Activated T-helper 9 cell treated with anti-CD3 and anti-CD28 coated beads, Interleukin-2, amount 50 U/mL, for 16 hours (primary cell): ENCODE results near the gene TPP1.

ENCODE experiments used
- DNase-seq: peaks from one replicate; pipeline ENCODE4 v3.0.0-alpha.2; 2020; ENCODE audit warnings: low read depth

The TPP1 gene

DNA sequence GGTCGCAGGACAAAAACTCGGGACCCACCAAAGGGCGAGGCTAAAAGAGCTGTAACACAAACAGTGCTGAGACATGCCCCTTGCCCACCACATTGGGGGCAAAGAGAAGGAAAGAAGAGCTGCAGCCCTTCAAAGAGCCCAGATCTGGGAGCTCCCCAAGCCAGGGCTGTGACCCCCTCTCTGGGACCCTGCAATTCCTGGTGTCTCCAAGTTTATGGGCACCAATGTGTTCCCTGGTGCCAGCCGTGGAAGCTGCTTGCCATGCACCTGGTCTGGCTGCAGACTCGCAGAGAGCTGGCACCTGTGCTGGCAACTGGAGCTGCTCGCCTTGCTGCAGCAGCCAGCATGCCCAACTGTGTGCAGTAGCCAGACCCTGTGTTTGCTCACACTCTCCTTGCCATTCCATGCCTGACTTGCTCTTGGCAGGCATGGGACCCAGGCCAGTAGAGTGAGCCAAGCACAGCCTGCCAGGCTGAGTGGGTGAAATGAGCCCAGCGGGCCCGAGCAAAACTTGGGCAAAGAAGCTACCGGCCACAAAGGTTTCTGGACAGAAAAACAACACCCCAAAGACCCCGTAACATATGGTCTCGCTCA is 31.8 kb downstream of the TPP1 start:
- no peak for DNase-seq

DNA sequence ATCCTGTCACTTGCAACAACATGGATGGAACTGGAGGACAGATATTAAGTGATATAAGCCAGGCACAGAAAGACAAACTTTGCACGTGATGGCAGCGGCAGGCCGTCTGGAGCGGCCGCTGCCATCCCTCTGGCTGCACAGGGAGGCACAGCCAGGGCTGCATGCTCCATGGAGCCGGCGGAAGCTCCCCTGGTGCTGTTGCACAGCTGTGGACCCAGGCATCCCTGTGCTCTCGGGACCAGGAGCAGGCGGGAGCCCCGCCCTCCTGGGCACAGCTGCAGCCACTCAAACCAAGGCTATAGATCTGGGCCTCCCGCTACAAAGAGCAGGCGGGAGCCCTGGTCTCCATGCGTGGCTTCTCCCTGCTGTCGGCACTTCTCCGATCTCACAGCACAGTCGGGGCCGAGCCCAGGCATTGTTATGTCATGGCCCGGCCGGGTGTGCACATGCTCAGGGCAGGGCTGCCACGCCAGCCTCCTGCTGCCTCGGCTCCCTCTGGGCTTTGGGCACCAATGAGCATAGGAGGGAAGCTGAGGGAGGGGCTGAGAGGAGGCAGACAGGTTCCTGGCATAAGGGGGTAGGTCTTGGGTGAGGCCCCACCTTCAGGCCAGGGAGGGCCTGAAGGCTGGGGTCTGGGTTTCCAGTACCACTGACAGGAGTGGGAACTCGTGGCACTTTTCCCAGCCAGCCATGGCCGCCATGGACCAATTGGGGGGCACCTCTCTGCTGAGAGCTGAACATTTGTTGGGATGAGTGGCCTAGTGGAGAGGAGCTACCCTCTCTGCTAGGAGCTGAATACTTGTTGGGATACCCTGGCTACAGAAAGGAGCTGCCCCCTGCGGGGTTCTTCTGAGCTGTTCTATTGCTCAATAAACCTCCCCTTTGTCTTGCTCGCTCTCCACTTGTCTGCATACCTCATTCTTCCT is 32.5 kb downstream of the TPP1 start:
- DNase-seq = no peak

DNA sequence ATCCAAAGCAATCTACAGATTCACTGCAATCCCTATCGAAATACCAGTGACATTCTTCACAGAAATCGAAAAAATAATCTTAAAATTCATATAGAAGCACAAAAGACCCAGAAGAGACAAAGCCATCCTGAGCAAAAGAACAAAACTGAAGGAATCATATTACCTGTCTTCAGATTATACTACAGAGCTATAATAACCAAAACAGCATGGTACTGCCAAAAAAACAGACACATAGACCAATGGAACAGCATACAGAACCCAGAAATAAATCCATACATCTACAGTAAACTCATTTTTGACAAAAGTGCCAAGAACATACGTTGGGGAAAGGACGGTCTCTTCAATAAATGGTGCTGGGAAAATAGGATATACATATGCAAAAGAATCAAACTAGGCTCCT is 34.7 kb downstream of the TPP1 start:
- DNase-seq = no peak

DNA sequence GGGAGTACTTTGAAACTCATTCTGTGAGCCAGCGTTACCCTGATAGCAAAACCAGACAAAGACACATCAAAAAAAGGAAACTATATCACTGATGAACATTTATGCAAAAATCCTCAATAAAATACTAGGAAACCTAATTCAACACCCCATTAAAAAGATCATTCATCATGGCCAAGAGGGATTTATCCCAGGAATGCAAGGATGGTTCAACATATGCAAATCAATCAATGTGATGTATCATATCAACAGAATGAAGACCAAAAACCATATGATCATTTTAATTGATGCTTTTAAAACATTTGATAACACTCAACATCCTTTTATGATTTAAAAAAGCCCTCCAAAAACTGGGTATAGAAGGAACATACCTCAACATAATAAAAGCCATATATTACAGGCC is 35.6 kb downstream of the TPP1 start:
- DNase-seq = no peak

DNA sequence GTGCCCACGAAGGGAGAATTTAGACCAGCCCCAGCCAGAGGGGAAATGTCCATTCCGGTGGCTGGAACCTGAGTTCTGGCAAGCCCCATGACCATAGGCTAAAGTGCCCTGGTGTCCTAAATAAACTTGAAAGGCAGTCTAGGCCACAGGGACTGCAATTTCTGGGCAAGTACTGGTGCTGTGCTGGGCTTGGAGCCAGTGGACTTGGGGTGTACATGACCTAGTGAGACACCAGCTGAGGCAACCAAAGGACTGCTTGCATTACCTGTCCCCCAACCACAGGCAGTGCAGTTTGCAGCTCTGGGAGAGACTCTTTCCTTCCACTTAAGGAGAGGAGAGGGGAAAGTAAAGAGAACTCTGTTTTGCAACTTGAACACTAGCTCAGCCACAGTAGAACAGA is 39.5 kb downstream of the TPP1 start:
- no peak for DNase-seq

DNA sequence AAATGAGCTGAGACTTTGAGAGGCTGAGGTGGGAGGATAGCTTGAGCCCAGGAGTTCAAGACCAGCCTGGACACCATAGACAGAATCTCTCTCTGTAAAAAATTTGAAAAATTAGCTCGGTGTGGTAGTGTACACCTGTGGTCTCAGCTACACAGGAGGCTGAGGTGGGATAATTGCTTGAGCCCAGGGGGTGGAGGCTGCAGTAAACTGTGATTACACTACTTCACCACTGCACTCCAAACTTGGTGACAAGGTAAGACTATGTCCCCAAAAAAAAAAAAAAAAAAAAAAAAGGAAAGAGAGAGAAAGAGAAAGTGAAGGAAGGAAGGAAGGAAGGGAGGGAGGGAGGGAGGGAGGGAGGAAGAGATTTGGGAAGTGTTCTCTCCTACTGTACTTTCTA is 41.1 kb downstream of the TPP1 start:
- DNase-seq = no peak

DNA sequence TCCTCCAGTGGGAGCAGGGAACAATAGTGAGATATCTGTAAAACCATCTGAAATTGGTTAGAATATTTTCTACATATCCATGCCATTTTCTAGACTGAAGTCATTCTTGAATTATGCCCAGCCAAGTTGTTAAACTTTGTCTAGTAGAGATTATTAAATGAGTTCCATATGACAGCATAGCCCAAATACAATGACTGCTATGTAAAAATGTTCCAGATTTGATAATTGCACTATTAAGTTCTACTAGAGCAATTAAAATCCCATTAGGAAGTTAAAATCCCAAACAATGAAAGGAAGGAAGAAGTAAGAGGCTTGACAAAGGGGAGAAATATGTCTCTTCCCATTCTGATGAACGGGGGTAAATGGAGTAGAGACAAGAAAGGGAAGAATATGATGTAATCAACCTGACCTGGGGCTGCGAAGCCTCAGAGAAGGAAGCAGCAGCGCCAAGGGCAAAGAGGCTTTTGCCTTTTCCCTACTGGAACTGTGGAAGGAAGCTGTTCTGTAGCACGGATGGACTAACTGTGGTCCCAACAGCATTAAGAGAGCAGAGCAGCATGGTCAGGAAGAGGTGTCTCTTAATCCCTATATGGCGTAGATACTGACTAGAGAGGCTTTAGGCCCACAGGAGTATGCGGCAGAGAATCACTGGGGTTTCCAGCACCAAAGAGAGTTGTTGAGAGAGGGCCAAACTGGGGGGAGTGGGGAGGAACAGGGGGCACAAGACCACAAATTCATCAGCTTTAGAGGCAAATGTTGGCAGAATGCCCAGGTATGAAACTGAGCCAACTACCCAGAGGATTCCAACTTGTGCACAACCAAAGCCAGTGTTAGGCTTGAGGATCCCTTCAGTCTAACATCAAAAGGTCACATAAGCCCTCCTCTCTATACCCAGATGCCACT is 42.5 kb downstream of the TPP1 start:
- DNase-seq = no peak

DNA sequence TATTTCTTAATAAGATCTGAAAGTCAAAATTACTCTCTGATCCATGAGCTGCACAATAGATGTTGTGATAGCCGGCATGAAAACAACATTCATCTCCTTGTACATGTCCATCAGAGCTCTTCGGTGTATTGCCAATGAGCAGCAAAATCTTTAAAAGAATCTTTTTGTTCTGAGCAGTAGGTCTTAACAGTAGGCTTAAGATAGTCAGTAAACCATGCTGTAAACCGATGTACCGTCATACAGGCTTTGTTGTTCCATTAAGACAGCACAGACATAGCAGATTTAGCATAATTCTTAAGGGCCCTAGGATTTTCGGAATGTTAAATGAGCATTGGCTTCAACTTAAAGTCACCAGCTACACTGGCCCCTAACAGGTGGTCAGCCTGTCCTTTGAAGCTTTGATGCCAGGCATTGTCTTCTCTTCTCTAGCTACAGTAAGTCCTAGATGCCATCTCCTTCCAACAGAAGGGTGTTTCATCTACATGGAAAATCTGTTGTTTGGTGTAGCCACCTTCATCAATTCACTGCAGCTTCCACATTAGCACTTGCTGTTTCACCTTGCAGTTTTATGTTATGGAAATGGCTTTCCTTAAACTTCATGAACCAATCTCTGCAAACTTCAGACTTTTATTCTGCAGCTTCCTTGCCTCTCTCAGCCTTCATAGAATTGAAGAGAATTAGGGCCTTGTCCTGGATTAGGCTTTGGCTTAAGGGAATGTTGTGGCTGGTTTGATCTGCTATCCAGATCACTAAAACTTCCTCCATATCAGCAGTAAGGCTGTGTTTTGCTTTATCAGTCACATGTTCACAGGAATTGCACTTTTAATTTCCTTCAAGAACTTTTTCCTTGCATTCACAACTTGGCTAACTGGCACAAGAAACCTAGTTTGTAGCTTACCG is 44.2 kb downstream of the TPP1 start:
- DNase-seq = no peak

DNA sequence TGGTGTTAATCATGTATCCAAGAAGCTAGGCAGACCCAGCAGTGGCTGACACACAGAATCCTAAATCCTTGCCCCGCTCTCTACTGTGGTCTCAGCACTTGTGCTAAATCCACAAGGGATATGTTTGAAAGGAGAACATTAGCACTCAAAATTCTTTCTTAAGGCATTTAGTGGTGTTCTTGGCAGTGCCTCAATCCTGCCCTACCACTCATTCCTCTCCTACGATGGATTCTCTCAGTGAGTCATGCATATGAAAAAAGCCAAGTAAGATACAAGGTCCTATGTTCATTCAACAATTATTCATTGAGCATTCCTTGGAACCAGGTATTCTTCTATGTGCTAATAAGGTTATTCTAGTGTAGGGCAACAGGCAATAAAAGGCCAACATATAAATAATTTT is 47.0 kb downstream of the TPP1 start:
- DNase-seq = no peak

DNA sequence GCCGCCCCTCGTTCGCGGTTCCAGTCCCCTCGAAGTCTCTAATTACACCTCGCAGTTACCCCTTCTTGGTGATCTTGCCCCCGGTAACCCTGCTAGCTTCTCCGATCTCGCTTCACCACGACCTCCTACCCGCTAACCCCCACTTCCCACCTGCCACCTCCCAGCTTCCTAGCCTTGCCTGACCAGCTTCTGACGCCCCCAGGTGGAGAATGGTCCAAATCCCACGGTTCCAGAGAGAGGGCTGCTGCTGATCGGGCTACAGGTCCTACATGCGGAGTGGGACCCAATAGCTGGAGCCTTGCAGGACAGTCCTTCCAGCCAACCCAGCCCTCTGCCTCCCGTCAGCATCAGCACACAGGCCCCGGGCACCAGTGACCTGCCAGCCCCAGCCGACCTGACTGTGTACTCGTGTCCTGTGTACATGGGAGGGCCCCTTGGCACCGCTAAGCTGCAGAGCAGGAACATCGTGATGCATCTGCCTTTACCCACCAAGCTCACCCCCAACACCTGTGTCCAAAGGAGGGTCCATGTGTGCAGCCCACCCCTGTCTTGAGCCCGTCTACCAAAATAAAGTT is 47.7 kb downstream of the TPP1 start:
- DNase-seq = no peak

DNA sequence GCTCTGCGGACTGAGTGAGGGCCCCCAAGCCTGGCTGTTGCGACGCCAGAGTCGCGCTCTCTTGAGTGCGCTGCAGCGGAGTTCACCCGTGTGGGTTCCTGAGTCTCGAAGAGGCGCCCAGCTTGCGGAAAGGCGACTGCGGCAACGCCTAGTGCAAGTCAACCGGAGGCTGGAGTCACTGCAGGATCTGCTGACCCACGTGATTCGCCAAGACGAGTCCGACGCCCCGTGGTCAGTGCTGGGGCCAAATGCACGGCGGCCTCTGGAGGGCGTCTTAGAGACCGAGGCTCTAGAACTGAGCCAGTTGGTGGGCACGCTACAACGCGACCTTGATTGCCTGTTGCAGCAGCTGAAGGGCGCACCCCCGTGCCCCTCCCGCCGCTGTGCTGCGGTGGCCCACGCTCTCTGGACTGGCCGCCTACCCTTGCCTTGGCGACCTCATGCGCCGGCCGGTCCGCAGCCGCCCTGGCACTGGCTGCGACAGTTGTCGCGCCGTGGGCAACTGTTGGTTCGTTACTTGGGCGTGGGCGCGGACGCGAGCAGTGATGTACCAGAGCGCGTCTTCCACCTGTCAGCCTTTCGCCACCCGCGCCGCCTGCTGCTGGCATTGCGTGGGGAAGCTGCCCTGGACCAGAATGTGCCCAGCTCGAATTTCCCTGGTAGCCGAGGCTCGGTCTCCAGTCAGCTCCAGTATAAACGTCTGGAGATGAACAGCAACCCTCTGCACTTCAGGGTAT is 48.4 kb downstream of the TPP1 start:
- no peak for DNase-seq

DNA sequence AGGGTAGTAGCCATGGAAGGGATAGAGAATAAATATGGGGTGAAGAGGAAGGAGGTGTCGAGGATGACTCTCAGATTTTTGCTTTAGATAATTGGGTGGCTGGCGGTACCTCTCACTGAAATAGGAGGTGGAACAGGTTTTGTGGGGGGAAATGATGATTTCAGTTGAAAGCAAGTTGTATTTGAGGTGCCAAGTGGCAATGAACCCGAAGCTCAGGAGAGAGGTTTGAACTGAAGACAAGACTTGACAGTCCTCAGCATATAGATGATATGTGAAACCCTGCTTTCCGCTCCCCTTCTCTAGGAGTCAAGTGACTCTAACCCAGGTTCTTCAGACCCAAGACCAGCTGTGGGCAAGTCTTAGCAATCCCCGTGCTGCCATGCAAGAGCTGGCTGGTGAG is 49.5 kb downstream of the TPP1 start:
- DNase-seq = no peak

DNA sequence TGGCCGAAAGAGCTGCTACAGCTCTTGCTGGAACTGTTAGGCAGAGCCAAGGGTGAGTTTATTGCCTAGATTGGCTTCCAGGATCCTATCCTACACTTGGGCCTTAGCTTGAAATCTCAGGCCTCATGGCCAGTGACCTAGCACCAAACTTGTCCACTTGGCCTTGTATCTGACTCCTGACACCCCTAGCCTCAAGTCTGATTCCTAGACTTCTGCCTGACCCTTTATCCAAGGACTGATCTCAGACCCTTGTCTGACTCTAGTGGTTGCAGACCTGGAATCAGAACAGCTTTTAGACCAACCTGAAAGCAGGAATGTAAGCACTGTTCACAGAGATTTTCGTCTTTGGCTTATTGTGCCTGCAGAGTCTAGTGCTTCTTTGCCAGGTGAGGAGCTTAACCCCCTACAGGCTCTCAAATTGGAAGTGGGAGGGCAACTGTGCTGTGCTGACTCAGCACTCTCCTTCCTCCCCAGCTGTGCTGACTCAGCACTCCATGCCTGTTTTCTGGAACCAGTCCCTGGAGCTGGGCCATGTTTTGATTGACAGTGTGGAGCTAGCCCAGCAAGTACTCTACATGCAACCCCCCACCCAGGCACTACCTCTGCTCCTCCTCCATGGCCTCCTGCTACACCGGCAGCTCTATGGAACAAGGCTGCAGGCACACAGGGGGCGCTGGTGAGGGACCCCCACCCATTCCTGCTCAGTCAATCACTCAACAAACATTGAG is 50.9 kb downstream of the TPP1 start:
- no peak for DNase-seq

DNA sequence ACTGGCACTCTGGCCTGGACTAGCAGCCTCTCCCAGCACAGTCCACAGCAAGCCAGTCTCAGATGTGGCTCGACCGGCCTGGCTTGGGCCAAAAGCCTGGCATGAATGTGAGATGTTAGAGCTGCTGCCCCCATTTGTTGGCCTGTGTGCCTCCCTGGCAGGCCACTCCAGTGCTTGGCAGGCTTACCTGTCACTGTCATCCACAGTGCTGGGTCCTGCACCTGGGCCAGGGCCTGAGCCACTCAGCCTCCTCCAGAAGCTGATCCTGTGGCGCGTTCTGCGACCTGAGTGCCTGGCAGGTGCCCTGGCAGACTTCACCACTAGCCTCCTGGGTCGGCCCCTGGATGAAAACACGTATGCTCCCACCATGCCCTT is 51.9 kb downstream of the TPP1 start:
- no peak for DNase-seq

DNA sequence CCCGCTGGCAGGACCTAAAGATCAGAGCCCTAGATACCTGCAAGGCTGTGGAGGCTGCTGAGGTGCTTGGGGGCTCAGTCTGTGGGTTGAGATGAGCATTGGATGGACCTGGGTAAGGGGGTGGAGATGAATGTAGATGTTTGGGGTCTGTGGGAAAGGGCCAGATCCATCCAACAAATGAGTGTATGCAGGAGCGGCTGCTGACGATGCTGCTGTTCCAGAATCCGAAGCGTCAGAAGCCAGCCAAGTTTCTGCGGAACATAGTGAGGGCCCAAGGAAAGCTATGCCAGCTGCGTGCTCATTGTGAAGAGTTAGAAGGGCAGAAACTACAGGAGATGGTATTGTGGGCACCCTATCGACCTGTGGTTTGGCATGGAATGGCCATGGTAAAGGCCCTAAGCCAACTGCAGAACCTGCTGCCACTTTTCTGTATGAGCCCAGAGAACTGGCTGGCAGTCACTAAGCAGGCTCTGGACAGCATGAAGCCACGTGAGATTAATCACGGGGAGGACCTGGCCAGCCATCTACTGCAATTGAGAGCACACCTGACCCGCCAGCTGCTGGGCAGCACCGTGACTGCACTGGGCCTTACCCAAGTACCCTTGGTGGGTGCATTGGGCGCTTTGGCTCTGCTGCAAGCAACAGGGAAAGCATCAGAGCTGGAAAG is 52.4 kb downstream of the TPP1 start:
- DNase-seq = no peak

DNA sequence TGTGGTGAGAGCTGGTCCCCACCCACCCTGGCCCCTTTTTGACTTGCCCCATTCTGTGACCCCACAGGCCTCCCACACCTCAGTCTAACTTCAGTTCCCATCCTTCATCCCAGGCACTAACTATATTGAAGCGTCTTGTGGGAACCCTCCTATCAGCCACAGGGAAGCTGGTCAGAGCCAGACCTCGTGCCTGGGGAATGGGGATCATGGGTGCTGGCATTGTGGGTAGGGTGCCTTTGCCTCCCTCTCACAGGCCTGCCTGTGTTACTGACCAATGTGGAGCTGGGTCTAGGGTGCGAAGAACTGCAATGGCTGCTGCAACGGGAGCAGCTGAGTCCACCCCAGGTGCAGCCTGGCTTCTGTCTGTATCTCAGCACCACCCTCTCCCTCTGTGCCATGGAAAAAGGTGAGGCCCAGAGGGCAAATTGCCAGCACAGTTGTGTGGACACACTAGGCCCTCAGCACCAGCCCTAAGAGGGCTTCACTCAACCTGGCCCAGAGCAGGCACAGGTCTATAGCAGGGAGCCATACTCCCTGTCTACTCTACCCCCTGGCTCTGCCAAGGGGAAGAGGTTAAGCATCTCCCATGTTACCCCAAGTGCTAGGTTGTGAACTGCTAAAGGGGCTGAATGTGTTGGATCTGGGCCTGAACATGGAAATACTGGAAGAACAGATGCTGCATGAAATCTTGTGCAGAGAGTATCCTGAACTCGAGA is 53.1 kb downstream of the TPP1 start:
- no peak for DNase-seq

DNA sequence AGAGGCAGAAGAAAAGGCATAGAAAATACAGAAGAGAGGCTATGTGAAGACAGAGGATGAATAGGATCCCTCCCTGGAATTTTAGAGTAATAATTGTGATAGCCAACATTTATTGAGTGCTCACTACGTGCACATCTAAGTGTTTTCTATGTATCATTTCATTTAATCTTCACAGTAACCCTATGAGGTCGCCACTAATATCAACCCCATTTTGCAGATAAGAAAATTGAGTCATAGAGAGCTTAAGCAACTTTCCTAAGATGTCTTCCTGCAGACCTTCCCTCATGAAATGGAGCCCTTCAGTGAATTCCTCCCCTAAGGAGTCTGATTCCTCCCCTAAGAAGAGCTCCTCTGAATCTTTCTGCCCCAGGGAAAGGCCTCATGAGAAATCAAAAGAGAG is 53.9 kb downstream of the TPP1 start:
- no peak for DNase-seq

DNA sequence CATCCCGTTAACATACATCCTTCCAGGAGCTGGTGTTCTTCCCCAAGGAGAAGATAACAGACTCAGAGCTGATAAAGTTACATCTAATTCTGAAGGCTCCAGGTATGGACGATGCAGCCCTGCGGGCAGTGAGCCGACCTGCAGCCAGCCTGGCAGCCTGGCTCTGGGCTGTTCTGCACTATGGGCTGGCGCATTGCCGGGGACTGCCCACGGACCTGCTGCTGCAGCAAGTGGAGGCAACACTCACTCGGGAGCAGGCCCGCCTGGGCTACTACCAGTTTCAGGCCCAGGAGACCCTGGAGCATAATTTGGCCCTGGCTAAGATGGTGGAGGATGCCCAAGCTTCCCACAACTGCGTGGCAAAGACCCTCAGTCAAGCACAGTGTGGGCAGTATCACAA is 55.6 kb downstream of the TPP1 start:
- no peak for DNase-seq

DNA sequence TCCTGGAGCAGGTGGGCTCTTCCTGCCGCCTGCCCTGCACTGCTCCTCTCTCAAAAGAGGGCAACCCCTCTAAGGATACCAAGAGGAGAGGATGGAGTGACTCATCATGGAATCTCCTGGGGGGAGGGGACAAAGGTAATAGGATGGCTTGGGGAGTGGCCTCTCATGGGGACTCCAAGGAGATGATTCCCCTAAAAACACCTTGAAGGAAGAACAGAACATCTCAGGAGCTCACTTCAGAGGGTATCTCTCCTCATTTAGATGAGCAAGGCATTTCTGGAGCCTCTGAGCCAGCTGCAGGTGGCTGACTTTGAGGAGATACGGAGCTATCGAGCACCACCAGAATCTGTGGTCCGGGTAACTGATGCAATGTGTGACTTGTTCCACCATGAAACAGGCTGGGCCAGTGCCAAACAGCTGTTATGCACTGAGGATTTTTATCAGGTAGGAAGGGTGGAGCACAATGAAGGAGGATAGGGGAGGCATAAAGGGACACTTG is 56.1 kb downstream of the TPP1 start:
- no peak for DNase-seq
